IMR-90 (cell line): ENCODE measurements around the gene RBM7. TPM values are rescaled to one million over a fixed set of nuclear protein-coding genes. Genes with fewer than 3 reads are reported as not detected.

Experiments used
- ATAC-seq: fragments of 200-7000 bp; cut with Tn5 transposase; 2 replicates; pipeline ENCODE4 v1.9.1; 2020; ENCODE audit warnings: low read depth, mild to moderate bottlenecking, moderate library complexity
- BruUV-seq: library from RNA; stranded (reverse); fragments of 400-500 nt; replicated peaks from 2 replicates; lab custom pipeline; 2021; lab: Mats Ljungman, UMichigan
- CTCF ChIA-PET: fragments of 300-600 bp; formaldehyde crosslinking; extraction: SDS; loops from one replicate; lab custom pipeline; 2021; ENCODE audit warnings: antibody characterized with exemption; lab: Yijun Ruan, JAX
- POLR2A ChIA-PET: fragments of 300-600 bp; sonication (Branson Sonifier 250); formaldehyde crosslinking; loops from one replicate; lab custom pipeline; 2022; ENCODE audit warnings: antibody characterized with exemption; ENCODE audit not compliant: unreplicated experiment; lab: Charles Lee
- DNase-seq: peaks from one replicate; pipeline ENCODE4 v3.0.0; 2013
- H2AFZ ChIP-seq: replicated peaks from 2 replicates; pipeline ENCODE3; 2013; ENCODE audit warnings: low read length, mild to moderate bottlenecking; ENCODE audit not compliant: poor library complexity
- H2AK5ac ChIP-seq: 2 replicates; pipeline ENCODE4 v1.6.1; 2013; ENCODE audit warnings: low read depth, low read length, inconsistent platforms
- H2AK9ac ChIP-seq: replicated peaks from 2 replicates; pipeline ENCODE3; 2013; ENCODE audit warnings: mild to moderate bottlenecking, low read depth, low read length, moderate library complexity; ENCODE audit not compliant: poor library complexity
- H2BK120ac ChIP-seq: 2 replicates; pipeline ENCODE4 v1.6.1; 2013; ENCODE audit warnings: low read depth, low read length, inconsistent platforms
- H2BK15ac ChIP-seq: 3 replicates; pipeline ENCODE4 v1.6.1; 2013; ENCODE audit warnings: low read depth, low read length, inconsistent platforms
- H2BK20ac ChIP-seq: 2 replicates; pipeline ENCODE4 v1.6.1; 2013; ENCODE audit warnings: low read depth, mild to moderate bottlenecking, inconsistent platforms, low read length, moderate library complexity
- H2BK5ac ChIP-seq: 2 replicates; pipeline ENCODE4 v1.6.1; 2013; ENCODE audit warnings: mild to moderate bottlenecking, low read depth, low read length, inconsistent platforms; ENCODE audit not compliant: poor library complexity, severe bottlenecking
- H3K14ac ChIP-seq: replicated peaks from 2 replicates; pipeline ENCODE4 v1.6.1; 2013; ENCODE audit warnings: low read depth, low read length, inconsistent platforms
- H3K18ac ChIP-seq: 2 replicates; pipeline ENCODE4 v1.6.1; 2013; ENCODE audit warnings: low read depth, low read length, control low read depth
- H3K23ac ChIP-seq: 2 replicates; pipeline ENCODE4 v1.6.1; 2013; ENCODE audit warnings: low read depth, low read length, inconsistent platforms
- H3K27ac ChIP-seq: 2 replicates; pipeline ENCODE4 v1.5.1; 2013; ENCODE audit warnings: mild to moderate bottlenecking, control low read depth, low read length; ENCODE audit not compliant: insufficient read depth
- H3K27me3 ChIP-seq: 2 replicates; pipeline ENCODE4 v1.6.1; 2013; ENCODE audit warnings: low read length; ENCODE audit not compliant: control insufficient read depth, insufficient read depth
- H3K36me3 ChIP-seq: 2 replicates; pipeline ENCODE4 v1.6.1; 2013; ENCODE audit warnings: low read length, mixed read lengths; ENCODE audit not compliant: control insufficient read depth, insufficient read depth
- H3K4ac ChIP-seq: 2 replicates; pipeline ENCODE4 v1.6.1; 2013; ENCODE audit warnings: low read depth, low read length, inconsistent platforms
- H3K4me1 ChIP-seq: 2 replicates; pipeline ENCODE4 v1.6.1; 2013; ENCODE audit warnings: low read length, mixed read lengths; ENCODE audit not compliant: control insufficient read depth, insufficient read depth
- H3K4me2 ChIP-seq: 2 replicates; pipeline ENCODE4 v1.6.1; 2013; ENCODE audit warnings: low read depth, mild to moderate bottlenecking, control low read depth, low read length, moderate library complexity
- H3K4me3 ChIP-seq: 2 replicates; pipeline ENCODE4 v1.5.1; 2013; ENCODE audit warnings: low read depth, mild to moderate bottlenecking, control low read depth, low read length, moderate library complexity; ENCODE audit not compliant: insufficient read depth
- H3K56ac ChIP-seq: 2 replicates; pipeline ENCODE4 v1.6.1; 2013; ENCODE audit warnings: low read length, inconsistent platforms; ENCODE audit not compliant: insufficient read depth; ENCODE audit errors: extremely low read depth
- H3K79me1 ChIP-seq, 2 experiments: 2 replicates each; pipeline ENCODE4 v1.6.1; 2013; ENCODE audit warnings: low read length in 2 of 2, inconsistent platforms in 1 of 2, low read depth in 1 of 2
- H3K9ac ChIP-seq: 2 replicates; pipeline ENCODE4 v1.6.1; 2013; ENCODE audit warnings: low read depth, low read length, control low read depth
- H3K9me1 ChIP-seq: 2 replicates; pipeline ENCODE4 v1.6.1; 2013; ENCODE audit warnings: low read length, inconsistent platforms; ENCODE audit not compliant: insufficient read depth
- H3K9me3 ChIP-seq: 2 replicates; pipeline ENCODE4 v1.6.1; 2013; ENCODE audit warnings: low read length; ENCODE audit not compliant: control insufficient read depth, insufficient read depth
- H4K20me1 ChIP-seq: 2 replicates; pipeline ENCODE4 v1.6.1; 2013; ENCODE audit warnings: low read length, inconsistent platforms; ENCODE audit not compliant: insufficient read depth
- H4K5ac ChIP-seq: 2 replicates; pipeline ENCODE4 v1.6.1; 2013; ENCODE audit warnings: mild to moderate bottlenecking, low read depth, low read length, control low read depth
- H4K8ac ChIP-seq, 2 experiments: 2 replicates each; pipeline ENCODE4 v1.6.1; 2013; ENCODE audit warnings: low read depth in 2 of 2, low read length in 2 of 2, control low read depth in 1 of 2, inconsistent platforms in 1 of 2
- H4K91ac ChIP-seq: 2 replicates; pipeline ENCODE4 v1.6.1; 2013; ENCODE audit warnings: low read depth, low read length, inconsistent platforms; ENCODE audit not compliant: insufficient read depth
- CEBPB ChIP-seq: IDR thresholded peaks from 2 replicates; pipeline ENCODE4 v1.6.1; 2012; ENCODE audit warnings: low read depth, low read length, improper control_type of control experiment
- CHD1 ChIP-seq: IDR thresholded peaks from 2 replicates; pipeline ENCODE4 v1.6.1; 2012; ENCODE audit warnings: low read depth, low read length, improper control_type of control experiment
- FOS ChIP-seq: fragments of 150-350 bp; IDR thresholded peaks from 2 replicates; pipeline ENCODE4 v1.6.1; 2016; ENCODE audit warnings: low read depth, low read length
- WGBS, 2 experiments: methylation state at CpG; one replicate each; pipeline versions ENCODE4 v1.1.5 to v1.1.7; 2013; ENCODE audit warnings: missing lambda C conversion rate in 2 of 2; ENCODE audit not compliant: insufficient read length in 1 of 2; ENCODE audit errors: extremely low coverage in 2 of 2; 5-methylcytosine and 5-hydroxymethylcytosine counted together
- dilution Hi-C: fragments of 300-500 bp; cut with HindIII; formaldehyde crosslinking; loops from one replicate; pipeline ENCODE4 v1.14.3; 2018; ENCODE audit warnings: low sequenced_read_pairs; ENCODE audit not compliant: unreplicated experiment
- in situ Hi-C: fragments of 300-500 bp; cut with MboI; formaldehyde crosslinking; loops from 3 replicates; pipeline ENCODE4 v1.14.3; 2019; ENCODE audit warnings: low sequenced_read_pairs, inconsistent platforms, mixed read lengths
- intact Hi-C: fragments of 100-400 bp; cut with micrococcal nuclease; formaldehyde crosslinking; loops from 2 replicates; pipeline ENCODE4 v1.10.0; 2022
- polyA plus RNA-seq, 3 experiments: library from polyadenylated mRNA; depleted of rRNA; stranded (reverse); fragments of >200 nt; gene quantifications; 2 replicates each; pipeline ENCODE4 v1.2.3, GENCODE V29; 2012; ENCODE audit warnings: low replicate concordance in 1 of 3
- total RNA-seq: library from RNA; depleted of rRNA; stranded (reverse); fragments of >200 nt; gene quantifications from 2 replicates; pipeline ENCODE4 v1.2.3, GENCODE V29; 2012

RBM7 gene
- total and polyA plus RNA-seq, 2 of the 4 experiments (the other 2 are of a cell fraction) = 27.8 to 111 TPM

- CTCF ChIA-PET = no interaction called here
- no peak overlapping the region for H3K56ac ChIP-seq
- no peaks in the 10 kb centered on the region for H4K20me1 ChIP-seq
- no peak overlapping the region for H2AK5ac ChIP-seq
- no peak overlapping the region for H3K4ac ChIP-seq
- H3K27me3 ChIP-seq = no peaks in the 10 kb centered on the region
- H3K36me3 ChIP-seq = no peaks in the 10 kb centered on the region
- DNase-seq (no peak), ATAC-seq (no peak)
- no peak overlapping the region for H2BK15ac ChIP-seq
- H3K9me1 ChIP-seq = no peaks in the 10 kb centered on the region
- H4K91ac ChIP-seq = no peak overlapping the region
- no peak overlapping the region for H3K14ac ChIP-seq
- H4K8ac ChIP-seq = no peak overlapping the region
- H3K27ac ChIP-seq = no peak overlapping the region
- no peak overlapping the region for H3K23ac ChIP-seq
- no peak overlapping the region for H2BK120ac ChIP-seq
- no peak overlapping the region for H3K9ac ChIP-seq
- intact Hi-C loops (no loop called here), in situ Hi-C loops (no loop called here), dilution Hi-C loops (no loop called here)
- H4K5ac ChIP-seq = no peak overlapping the region
- TF ChIP-seq CEBPB (peak; percentile 66), CHD1 (no peak), FOS (no peak)
- no CpG with 5 or more reads among the region's 3 CpGs for WGBS, 2 experiments
- no peak overlapping the region for H3K4me3 ChIP-seq
- no TSS peak for BruUV-seq
- H2AFZ ChIP-seq = no peak overlapping the region
- no peak overlapping the region for H3K4me2 ChIP-seq
- H3K9me3 ChIP-seq = no peaks in the 10 kb centered on the region
- H3K79me1 ChIP-seq = no peaks in the 10 kb centered on the region
- H2BK5ac ChIP-seq = no peak overlapping the region
- no peak overlapping the region for H2AK9ac ChIP-seq
- POLR2A ChIA-PET = no interaction called here
- no peaks in the 10 kb centered on the region for H3K4me1 ChIP-seq
- no peak overlapping the region for H2BK20ac ChIP-seq
- H3K18ac ChIP-seq = no peak overlapping the region
Observed at GRCh38 chr11:114432893-114433292, 32.4 kb downstream of the RBM7 start.
